Nephron (organoid): ENCODE results near the gene CDCA8.

Experiments
- H3K27ac Mint-ChIP-seq, 3 experiments: 2 replicates each; pipeline ENCODE4 v1.8.0; 2020; ENCODE audit warnings: mixed read lengths in 3 of 3, mild to moderate bottlenecking in 2 of 3, moderate library complexity in 1 of 3
- H3K27me3 Mint-ChIP-seq: 2 replicates; pipeline ENCODE4 v1.8.0; 2021; ENCODE audit warnings: low read depth, mild to moderate bottlenecking, moderate library complexity, mixed read lengths
- H3K36me3 Mint-ChIP-seq: 2 replicates; pipeline ENCODE4 v1.8.0; 2020; ENCODE audit warnings: low read depth, mixed read lengths
- H3K4me1 Mint-ChIP-seq: 2 replicates; pipeline ENCODE4 v1.8.0; 2020; ENCODE audit warnings: mixed read lengths
- H3K4me3 Mint-ChIP-seq, 3 experiments: 2 replicates each; pipeline ENCODE4 v1.8.0; 2020; ENCODE audit warnings: mild to moderate bottlenecking in 3 of 3, mixed read lengths in 3 of 3, moderate library complexity in 2 of 3
- H3K9me3 Mint-ChIP-seq: 2 replicates; pipeline ENCODE4 v1.8.0; 2020; ENCODE audit warnings: mixed read lengths
- TF ChIP-seq, protein P1 (sequence below), 3 experiments: fragments of 200-600 bp; sonication (generic); IDR thresholded peaks; one replicate each; pipeline ENCODE4 v1.5.0; 2021; ENCODE audit warnings: antibody characterized with exemption in 3 of 3; ENCODE audit not compliant: unreplicated experiment in 3 of 3

The CDCA8 gene

DNA sequence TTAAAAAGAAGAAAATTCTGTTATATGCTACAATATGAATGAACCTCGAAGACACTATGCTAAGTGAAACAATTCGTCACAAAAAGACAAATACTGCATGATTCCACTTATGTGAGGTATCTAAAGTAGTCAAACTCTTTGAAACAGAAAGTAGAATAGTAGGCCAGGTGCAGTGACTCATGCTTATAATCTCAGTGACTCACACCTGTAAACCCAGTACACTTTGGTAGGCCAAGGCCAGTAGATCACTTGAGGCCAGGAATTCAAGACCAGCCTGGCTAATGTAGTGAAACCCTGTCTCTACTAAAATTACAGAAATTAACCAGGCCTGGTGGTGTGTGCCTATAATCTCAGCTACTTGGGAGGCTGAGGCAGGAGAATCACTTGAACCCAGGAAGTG lies 46.9 kb downstream of the CDCA8 start:
- TF ChIP-seq, protein P1, sequence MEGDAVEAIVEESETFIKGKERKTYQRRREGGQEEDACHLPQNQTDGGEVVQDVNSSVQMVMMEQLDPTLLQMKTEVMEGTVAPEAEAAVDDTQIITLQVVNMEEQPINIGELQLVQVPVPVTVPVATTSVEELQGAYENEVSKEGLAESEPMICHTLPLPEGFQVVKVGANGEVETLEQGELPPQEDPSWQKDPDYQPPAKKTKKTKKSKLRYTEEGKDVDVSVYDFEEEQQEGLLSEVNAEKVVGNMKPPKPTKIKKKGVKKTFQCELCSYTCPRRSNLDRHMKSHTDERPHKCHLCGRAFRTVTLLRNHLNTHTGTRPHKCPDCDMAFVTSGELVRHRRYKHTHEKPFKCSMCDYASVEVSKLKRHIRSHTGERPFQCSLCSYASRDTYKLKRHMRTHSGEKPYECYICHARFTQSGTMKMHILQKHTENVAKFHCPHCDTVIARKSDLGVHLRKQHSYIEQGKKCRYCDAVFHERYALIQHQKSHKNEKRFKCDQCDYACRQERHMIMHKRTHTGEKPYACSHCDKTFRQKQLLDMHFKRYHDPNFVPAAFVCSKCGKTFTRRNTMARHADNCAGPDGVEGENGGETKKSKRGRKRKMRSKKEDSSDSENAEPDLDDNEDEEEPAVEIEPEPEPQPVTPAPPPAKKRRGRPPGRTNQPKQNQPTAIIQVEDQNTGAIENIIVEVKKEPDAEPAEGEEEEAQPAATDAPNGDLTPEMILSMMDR (IDR thresholded peaks at IDR 0.05; ENCODE audit: unreplicated experiment in 3 of 3) = no peak

DNA sequence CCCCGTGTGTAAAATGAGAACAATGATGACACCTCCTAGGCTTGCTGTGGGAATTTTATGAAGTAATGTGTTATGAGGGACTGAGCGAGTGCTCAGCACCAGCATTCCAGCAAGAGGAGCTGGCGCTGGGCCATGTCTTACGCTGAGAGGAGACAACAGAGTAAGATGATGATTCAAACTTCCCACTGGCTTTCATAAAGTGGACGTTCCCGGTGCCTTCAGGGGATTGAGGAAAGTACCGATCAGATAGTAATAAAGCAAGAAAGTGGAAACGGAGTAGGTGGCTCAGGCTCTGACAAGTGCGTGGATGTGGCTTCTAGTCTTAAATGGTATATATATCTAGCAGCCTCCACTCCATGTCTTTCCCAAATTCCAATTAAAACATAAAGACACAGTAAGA lies 48.8 kb downstream of the CDCA8 start:
- Mint-ChIP-seq H3K4me1 (no peaks in the 10 kb centered on the region), H3K27me3 (peaks cover 58% of the 10 kb centered on the region), H3K9me3 (peaks cover 6% of the 10 kb centered on the region), H3K27ac (no peak overlapping the region), H3K4me3 (no peak overlapping the region), H3K36me3 (no peaks in the 10 kb centered on the region)
- TF ChIP-seq, protein P1 (IDR thresholded peaks at IDR 0.05; ENCODE audit: unreplicated experiment in 3 of 3) = no peak

More for the DNA sequence above, 46.9 kb downstream of the CDCA8 start:
- Mint-ChIP-seq H3K4me1 (no peaks in the 10 kb centered on the region), H3K36me3 (no peaks in the 10 kb centered on the region), H3K9me3 (peaks cover 6% of the 10 kb centered on the region), H3K27me3 (peaks cover 68% of the 10 kb centered on the region), H3K4me3 (no peak overlapping the region), H3K27ac (no peak overlapping the region)

GRCh38 chr1:37741662-37742061 lies 49.3 kb downstream of the CDCA8 start:
- H3K27ac Mint-ChIP-seq = no peak overlapping the region
- peaks cover 54% of the 10 kb centered on the region for H3K27me3 Mint-ChIP-seq
- no peak overlapping the region for H3K4me3 Mint-ChIP-seq
- TF ChIP-seq, protein P1 (IDR thresholded peaks at IDR 0.05; ENCODE audit: unreplicated experiment in 3 of 3) = no peak
- no peaks in the 10 kb centered on the region for H3K36me3 Mint-ChIP-seq
- H3K9me3 Mint-ChIP-seq = peaks cover 8% of the 10 kb centered on the region
- no peaks in the 10 kb centered on the region for H3K4me1 Mint-ChIP-seq

DNA sequence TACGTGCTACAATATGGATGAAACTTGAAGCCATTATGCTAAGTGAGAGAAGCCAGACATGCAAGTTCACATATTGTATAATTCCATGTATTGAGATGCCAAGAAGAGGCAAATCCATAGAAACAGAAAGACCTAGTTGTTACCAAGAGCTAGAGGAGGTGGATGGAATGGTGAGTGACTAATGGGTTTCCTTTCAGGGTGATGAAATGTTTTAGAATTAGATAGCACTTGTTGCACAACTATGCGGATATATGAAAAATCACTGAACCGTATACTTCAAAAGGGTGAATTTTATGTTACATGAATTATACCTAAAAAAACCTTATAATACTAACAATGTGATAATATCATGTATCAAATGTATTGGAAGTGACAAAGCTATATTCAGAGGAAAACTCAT lies 54.5 kb downstream of the CDCA8 start:
- TF ChIP-seq, protein P1 (IDR thresholded peaks at IDR 0.05; ENCODE audit: unreplicated experiment in 3 of 3) = no peak
- Mint-ChIP-seq H3K4me1 (no peaks in the 10 kb centered on the region), H3K4me3 (no peak overlapping the region), H3K27ac (no peak overlapping the region), H3K9me3 (peaks cover 10% of the 10 kb centered on the region), H3K36me3 (no peaks in the 10 kb centered on the region), H3K27me3 (peaks cover 63% of the 10 kb centered on the region)

- Mint-ChIP-seq H3K27ac (no peak overlapping the region), H3K27me3 (peaks cover 61% of the 10 kb centered on the region), H3K36me3 (no peaks in the 10 kb centered on the region), H3K4me3 (no peak overlapping the region), H3K4me1 (no peaks in the 10 kb centered on the region), H3K9me3 (peaks cover 10% of the 10 kb centered on the region)
- TF ChIP-seq, protein P1 (IDR thresholded peaks at IDR 0.05; ENCODE audit: unreplicated experiment in 3 of 3) = no peak
Measured at GRCh38 chr1:37748565-37748964, 56.2 kb downstream of the CDCA8 start.

GRCh38 chr1:37752213-37752582 lies 59.9 kb downstream of the CDCA8 start:
- Mint-ChIP-seq H3K27me3 (peaks cover 46% of the 10 kb centered on the region), H3K27ac (no peak overlapping the region), H3K9me3 (peaks cover 5% of the 10 kb centered on the region), H3K4me1 (no peaks in the 10 kb centered on the region), H3K36me3 (no peaks in the 10 kb centered on the region), H3K4me3 (peak overlapping the region; percentile 56 to 75 (median 74))
- TF ChIP-seq, protein P1 (IDR thresholded peaks at IDR 0.05; ENCODE audit: unreplicated experiment in 3 of 3) = no peak
